ENCODE results near the gene DUOXA1.
"Not testable (repeated sequence)": the region's sequence is repeated elsewhere in the genome, so short reads cannot be mapped to it uniquely, and the experiment has no call there.

Gene DUOXA1

GRCh38 chr15:45087513-45087912 lies 42.2 kb downstream of the DUOXA1 start:
- DNase-seq = no peak

- DNase-seq = no peak
Measured at GRCh38 chr15:45084163-45084562, 45.5 kb downstream of the DUOXA1 start.

DNA sequence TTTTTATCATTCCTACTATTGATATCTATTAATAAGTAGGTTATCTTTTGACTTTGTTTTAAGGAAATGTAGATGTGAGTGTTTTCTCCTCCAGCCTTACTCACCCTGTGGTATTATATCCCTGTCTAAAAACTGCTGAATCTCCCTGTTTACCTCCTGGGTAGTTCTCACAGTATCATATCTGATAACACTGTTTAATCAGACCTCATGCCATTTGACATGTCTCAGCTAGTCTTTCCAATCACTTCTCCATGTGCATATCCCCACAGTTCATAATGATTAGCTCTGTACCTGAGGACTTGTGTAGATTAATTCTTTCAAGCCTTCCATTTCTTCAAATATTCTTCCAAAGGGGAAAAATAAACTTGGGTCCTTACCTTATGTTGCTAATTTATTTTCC lies 46.5 kb downstream of the DUOXA1 start:
- no peak for DNase-seq

GRCh38 chr15:45082412-45082811 lies 47.3 kb downstream of the DUOXA1 start:
- DNase-seq = not testable (repeated sequence)

GRCh38 chr15:45080593-45080992 lies 49.1 kb downstream of the DUOXA1 start:
- DNase-seq = not testable (repeated sequence)

DNA sequence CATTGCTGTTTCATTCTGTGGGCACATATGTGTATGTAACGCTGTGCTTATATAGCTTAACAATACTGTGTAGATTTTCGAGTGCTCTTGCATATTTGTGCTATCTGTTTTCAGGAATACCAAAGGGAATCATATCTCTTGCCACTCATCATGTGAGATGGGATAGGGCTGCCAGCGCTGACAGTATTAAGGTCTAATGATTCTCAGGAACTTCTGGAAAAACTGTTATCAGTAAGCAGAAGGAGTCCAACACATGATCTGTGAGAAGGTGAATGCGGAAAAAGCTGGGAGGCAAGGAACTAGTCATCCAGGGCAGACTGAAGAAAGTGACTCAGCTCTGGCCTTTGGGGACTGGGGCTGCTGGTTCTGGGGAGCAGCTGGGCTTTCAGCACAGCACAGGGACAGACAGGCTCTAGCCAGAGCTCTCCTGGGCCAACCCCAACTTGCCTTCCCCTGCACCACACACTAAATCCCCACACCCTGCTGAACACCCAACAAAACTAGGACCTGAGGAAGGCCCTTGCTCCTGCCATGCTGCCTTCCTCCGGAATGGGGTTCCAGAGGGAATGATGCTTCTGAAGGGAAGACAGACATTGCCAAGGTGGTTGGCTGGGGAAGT lies 49.9 kb downstream of the DUOXA1 start:
- not testable (repeated sequence) for DNase-seq

- not testable (repeated sequence) for DNase-seq
Measured at GRCh38 chr15:45079201-45079600, 50.5 kb downstream of the DUOXA1 start.

GRCh38 chr15:45077391-45077790 lies 52.3 kb downstream of the DUOXA1 start:
- DNase-seq = not testable (repeated sequence)

- DNase-seq = not testable (repeated sequence)
Measured at GRCh38 chr15:45075440-45076320, 54.0 kb downstream of the DUOXA1 start.

GRCh38 chr15:45073602-45074001 lies 56.1 kb downstream of the DUOXA1 start:
- DNase-seq = not testable (repeated sequence)

DNA sequence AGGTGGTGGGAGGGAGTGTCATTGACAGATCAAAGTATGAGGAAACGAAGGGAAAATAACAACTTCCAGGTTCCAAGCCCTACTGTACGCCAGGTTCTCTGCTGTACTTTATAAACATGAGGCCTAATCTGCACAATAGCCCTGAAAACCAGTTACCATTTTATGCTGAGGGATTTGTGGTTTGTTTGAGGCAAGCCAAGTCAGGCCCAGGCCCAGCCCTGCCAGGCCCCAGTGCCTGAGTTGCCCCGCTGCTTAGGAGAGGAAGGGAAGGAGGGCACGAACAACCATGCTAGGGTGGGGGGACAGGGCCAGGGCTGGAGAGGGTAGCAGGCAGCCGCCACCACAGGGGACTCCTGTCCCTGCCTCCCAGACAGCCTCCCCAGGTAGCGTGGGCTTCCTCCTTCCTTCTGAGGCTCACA lies 59.7 kb downstream of the DUOXA1 start:
- not testable (repeated sequence) for DNase-seq
